DMS 273 (cell line): ENCODE data around the gene ZNF431.
"Not testable (repeated sequence)": the region's sequence is repeated elsewhere in the genome, so short reads cannot be mapped to it uniquely, and the experiment has no call there.

Source experiments
- DNase-seq: peaks from one replicate; lab custom pipeline; 2025; ENCODE audit not compliant: unreplicated experiment; lab: John Stamatoyannopoulos, UW

The ZNF431 gene

GRCh38 chr19:21141787-21142464 is at the start of gene ZNF431:
Gene ZNF431 (plus strand): TSS chr19:21142040. CDS start chr19:21142184, 144 bp downstream.
- peak; percentile 98 for DNase-seq

GRCh38 chr19:21092109-21092508 is 49.7 kb upstream of the ZNF431 start:
- no peak for DNase-seq

- DNase-seq = no peak
Observed at GRCh38 chr19:21094347-21095025, 47.4 kb upstream of the ZNF431 start.

GRCh38 chr19:21098291-21098690 is 43.5 kb upstream of the ZNF431 start:
- DNase-seq = no peak

- no peak for DNase-seq
Observed at GRCh38 chr19:21101521-21102242, 40.2 kb upstream of the ZNF431 start.

GRCh38 chr19:21109116-21109515 is 32.7 kb upstream of the ZNF431 start:
- DNase-seq = no peak

- DNase-seq = no peak
Observed at GRCh38 chr19:21110183-21110582, 31.7 kb upstream of the ZNF431 start.

DNA sequence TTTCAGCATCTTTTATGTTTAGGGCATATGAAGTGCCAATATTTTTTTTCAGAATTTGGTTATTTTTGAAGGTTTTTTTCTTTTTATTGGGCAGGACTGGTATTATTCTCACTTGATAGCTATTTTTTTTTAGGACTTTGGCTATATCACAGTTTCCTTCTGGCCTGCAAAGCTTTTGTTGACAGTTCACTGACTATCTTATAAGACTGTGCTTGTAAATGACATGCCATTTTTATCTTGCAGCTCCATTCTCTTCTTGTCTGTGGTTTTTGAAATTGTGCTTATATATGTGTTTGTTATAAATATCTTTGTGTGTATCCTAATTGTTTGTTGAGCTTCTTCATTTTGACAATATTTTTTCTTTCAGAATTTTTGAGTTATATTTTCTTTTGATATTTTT is 26.4 kb upstream of the ZNF431 start:
- DNase-seq = no peak

GRCh38 chr19:21117041-21117907 is 24.6 kb upstream of the ZNF431 start:
- no peak for DNase-seq

GRCh38 chr19:21126078-21126477 is 15.8 kb upstream of the ZNF431 start:
- DNase-seq = no peak

GRCh38 chr19:21127001-21127400 is 14.8 kb upstream of the ZNF431 start:
- no peak for DNase-seq

DNA sequence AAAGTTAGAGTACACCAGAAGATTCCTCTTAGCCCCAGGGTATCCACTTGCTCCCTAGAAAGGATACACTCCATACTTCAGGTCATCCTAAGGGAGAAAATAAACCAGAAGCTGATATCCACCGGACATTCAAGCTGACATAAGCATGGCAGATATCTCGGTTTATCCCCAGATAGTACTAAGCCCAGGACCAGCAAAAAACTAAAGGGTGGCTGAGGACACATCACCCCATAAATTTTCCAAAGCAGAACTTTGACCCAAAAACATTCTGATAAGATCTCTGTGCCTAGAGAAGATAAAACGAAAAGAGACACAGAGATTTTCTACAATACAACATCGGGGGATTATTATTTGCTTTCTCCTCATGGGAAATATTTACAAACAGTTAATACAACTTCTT is 13.9 kb upstream of the ZNF431 start:
- no peak for DNase-seq

DNA sequence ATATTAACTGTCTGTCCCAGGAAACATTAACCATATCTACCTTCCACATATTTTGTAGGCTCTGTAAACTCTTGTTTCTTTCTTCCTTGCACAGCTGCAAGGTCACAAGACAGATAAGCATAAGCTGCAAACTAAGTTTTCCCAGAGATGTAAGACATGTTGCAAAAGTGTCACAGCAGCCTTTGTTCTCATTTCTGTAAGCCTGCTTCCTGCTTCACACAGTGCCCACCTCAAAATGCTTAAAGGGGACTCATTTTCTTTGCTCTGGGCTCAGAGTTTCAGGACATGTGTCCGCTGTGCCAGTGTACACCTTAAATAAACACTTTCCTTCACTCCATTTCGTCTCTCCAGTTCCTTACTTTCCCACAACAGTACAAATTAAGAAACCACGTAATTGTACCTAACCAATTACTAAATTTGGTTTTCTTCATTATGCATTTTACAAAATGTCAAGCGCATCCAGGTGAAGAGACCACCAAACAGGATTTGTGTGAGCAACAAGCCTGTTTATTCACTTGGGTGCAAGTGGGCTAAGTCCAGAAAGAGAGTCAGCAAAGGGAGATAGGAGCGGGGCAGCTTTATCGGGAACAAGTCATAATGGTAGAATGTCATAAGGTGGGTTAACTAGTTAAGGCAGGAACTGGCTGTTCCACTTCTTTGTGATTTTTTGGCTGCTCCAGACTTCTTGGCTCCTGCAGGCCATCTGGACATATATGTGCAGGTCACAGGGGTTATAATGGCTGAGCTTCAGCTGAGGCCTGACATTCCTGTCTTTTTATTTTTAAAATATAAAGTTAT is 12.7 kb upstream of the ZNF431 start:
- peak; percentile 11 for DNase-seq

DNA sequence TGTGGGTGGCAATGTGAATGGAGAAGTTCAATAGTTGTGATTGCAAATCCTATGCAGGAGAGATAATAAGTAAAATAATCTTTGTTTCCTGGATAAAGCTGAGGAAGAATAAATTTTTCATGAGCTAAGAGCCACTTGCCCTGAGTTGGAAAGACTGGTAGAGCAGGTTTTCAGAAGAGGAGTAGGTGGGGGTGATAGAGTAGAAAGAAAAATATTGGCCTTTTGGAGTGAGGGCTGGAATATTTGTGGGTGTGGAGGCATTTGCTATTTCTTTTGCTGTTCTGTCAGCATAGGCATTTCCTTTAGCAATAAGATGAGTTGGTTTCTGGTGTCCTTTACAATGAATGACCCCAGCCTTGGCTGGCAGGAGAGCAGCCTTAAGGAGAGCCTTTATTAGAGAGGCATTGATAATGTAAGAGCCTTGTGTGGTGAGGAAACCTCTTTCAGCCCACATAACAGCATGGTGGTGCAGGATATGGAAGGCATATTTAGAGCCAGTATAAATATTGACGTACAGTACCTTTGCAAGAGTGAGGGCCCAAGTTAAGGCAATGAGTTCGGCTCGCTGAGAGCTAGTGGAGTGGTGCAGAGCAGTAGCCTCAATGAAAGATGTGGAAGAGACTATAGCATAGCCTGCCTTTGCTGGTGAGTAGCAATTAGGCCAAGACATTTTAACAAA is 11.6 kb upstream of the ZNF431 start:
- DNase-seq = no peak

- DNase-seq = no peak
Observed at GRCh38 chr19:21133633-21134032, 8.2 kb upstream of the ZNF431 start.

DNA sequence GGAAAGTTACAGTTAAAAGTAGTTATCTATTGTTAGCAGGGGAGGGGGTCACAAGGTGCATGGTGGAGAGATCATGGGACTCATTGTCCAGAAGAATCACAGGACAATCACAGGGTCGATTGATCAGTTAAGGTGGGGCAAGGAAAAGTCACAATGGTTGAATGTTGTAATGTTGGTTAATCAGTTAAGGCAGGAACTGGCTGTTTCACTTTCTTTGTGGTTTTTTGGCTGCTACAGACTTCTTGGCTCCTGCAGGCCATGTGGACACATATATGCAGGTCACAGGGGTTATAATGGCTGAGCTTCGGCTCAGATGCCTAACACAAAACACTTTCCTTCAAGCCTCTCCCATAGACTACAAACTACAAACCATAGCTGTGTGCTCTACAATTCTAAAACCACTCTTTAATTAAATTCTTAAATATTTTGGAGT is 6.9 kb upstream of the ZNF431 start:
- DNase-seq = no peak

GRCh38 chr19:21135433-21135832 is 6.4 kb upstream of the ZNF431 start:
- DNase-seq = no peak

GRCh38 chr19:21138130-21138529 is 3.7 kb upstream of the ZNF431 start:
- DNase-seq = no peak

DNA sequence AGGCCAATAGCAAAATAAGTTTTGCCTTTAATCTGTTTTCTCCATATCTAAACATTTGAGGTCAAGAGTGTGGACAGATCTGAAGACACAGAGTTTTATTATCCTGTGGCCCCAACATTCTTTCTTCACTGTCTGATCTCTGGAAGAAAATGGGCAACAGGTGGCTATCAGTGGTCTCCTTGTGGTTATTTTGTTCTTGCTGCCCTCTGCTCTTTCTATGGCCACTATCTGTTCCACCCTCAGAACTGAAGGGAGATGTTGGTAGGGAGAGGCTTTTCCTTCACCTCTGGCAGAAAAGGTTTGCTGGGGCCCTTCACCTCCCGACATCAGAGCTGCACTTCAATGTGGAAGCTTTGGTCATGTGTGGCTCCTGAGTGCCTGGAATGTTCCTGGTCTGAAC is 834 bp upstream of the ZNF431 start:
- DNase-seq = not testable (repeated sequence)

GRCh38 chr19:21143428-21143827 is 1.6 kb downstream of the ZNF431 start:
- no peak for DNase-seq
